Astrocyte (in vitro differentiated cells and primary cell): ENCODE measurements around the gene TLL2.

Experiments used
- EZH2 ChIP-seq: IDR thresholded peaks from 2 replicates; pipeline ENCODE4 v1.6.1; 2012; ENCODE audit warnings: mild to moderate bottlenecking, low read length, inconsistent platforms; ENCODE audit not compliant: insufficient read depth
- TF ChIP-seq, protein P1 (sequence below): IDR thresholded peaks from 2 replicates; pipeline ENCODE4 v1.5.1; 2011; ENCODE audit warnings: low read depth, mild to moderate bottlenecking, inconsistent platforms, low read length, moderate library complexity; ENCODE audit not compliant: insufficient read depth

DNA sequence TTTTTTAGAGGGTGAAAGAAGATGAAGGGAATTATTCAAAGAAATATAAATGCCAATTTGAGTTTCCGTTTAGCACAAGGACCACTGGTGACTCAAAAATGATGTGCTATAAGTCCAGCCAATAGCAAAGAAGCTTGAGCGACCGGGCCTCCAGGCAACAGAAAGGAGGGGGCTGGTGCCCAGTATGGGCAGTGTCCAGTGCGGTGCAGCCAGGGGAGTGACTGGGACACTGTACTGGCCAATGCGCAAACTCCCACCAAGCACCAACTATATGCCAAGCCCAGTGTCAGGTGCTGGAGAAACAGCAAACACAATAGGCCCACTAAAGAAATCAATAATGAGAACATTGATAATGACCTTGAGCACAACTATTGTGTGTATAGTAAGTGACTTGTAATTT lies 144.8 kb downstream of the TLL2 start:
- TF ChIP-seq, protein P1, sequence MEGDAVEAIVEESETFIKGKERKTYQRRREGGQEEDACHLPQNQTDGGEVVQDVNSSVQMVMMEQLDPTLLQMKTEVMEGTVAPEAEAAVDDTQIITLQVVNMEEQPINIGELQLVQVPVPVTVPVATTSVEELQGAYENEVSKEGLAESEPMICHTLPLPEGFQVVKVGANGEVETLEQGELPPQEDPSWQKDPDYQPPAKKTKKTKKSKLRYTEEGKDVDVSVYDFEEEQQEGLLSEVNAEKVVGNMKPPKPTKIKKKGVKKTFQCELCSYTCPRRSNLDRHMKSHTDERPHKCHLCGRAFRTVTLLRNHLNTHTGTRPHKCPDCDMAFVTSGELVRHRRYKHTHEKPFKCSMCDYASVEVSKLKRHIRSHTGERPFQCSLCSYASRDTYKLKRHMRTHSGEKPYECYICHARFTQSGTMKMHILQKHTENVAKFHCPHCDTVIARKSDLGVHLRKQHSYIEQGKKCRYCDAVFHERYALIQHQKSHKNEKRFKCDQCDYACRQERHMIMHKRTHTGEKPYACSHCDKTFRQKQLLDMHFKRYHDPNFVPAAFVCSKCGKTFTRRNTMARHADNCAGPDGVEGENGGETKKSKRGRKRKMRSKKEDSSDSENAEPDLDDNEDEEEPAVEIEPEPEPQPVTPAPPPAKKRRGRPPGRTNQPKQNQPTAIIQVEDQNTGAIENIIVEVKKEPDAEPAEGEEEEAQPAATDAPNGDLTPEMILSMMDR = no peak
- TF ChIP-seq EZH2 = no peak
